LNCAP (cell line): ENCODE measurements around the gene RAG2.

ENCODE experiments used
- TF ChIP-seq, protein P1 (sequence below): fragments of 450-650 bp; IDR thresholded peaks from 2 replicates; pipeline ENCODE4 v1.5.1; 2017; ENCODE audit warnings: mild to moderate bottlenecking

The RAG2 gene

GRCh38 chr11:36596880-36597279 lies 1.2 kb downstream of the RAG2 start:
- TF ChIP-seq, protein P1, sequence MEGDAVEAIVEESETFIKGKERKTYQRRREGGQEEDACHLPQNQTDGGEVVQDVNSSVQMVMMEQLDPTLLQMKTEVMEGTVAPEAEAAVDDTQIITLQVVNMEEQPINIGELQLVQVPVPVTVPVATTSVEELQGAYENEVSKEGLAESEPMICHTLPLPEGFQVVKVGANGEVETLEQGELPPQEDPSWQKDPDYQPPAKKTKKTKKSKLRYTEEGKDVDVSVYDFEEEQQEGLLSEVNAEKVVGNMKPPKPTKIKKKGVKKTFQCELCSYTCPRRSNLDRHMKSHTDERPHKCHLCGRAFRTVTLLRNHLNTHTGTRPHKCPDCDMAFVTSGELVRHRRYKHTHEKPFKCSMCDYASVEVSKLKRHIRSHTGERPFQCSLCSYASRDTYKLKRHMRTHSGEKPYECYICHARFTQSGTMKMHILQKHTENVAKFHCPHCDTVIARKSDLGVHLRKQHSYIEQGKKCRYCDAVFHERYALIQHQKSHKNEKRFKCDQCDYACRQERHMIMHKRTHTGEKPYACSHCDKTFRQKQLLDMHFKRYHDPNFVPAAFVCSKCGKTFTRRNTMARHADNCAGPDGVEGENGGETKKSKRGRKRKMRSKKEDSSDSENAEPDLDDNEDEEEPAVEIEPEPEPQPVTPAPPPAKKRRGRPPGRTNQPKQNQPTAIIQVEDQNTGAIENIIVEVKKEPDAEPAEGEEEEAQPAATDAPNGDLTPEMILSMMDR, result no peak

GRCh38 chr11:36594316-36594989 lies 3.6 kb downstream of the RAG2 start, which contains the start of gene IFTAP:
Gene IFTAP (plus strand): TSS chr11:36594502. CDS start chr11:36610104, 15,602 bp downstream.
- TF ChIP-seq, protein P1, result no peak

DNA sequence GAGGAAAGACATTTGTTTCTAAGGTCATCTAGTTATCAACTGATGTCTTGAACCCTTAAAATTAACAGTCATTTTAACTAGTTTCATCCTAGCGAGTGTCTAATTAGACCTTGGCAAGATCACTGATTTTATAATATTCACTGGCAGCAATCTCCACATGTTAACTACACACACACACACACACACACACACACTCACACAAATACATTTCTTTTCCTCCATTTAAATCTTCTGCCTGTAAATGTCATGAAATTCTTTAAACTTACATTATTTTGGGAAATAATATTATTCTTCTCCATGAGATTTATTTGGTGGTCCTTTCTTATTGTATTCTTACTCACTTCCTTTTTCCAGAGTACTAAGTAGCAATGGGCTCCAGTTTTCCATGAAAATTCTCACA lies 6.6 kb downstream of the RAG2 start:
- TF ChIP-seq, protein P1, result no peak

- TF ChIP-seq, protein P1, result no peak
Observed at GRCh38 chr11:36590513-36590912, 7.5 kb downstream of the RAG2 start.

GRCh38 chr11:36588099-36588498 lies 9.9 kb downstream of the RAG2 start:
- TF ChIP-seq, protein P1, result no peak

GRCh38 chr11:36586543-36586942 lies 11.5 kb downstream of the RAG2 start:
- TF ChIP-seq, protein P1, result no peak

GRCh38 chr11:36583667-36584066 lies 14.4 kb downstream of the RAG2 start:
- TF ChIP-seq, protein P1, result no peak

GRCh38 chr11:36581536-36581935 lies 16.5 kb downstream of the RAG2 start:
- TF ChIP-seq, protein P1, result no peak
